MCF 10A (cell line): ENCODE data around the gene HMG20A. TPM values are rescaled to one million over a fixed set of nuclear protein-coding genes. Genes with fewer than 3 reads are reported as not detected.

Experiments used
- BruUV-seq: library from RNA; stranded (reverse); fragments of 400-500 nt; replicated peaks from 2 replicates; lab custom pipeline; 2021; lab: Mats Ljungman, UMichigan
- CTCF ChIA-PET: fragments of 300-600 bp; sonication (Branson Sonifier 250); formaldehyde crosslinking; extraction: SDS; loops from one replicate; lab custom pipeline; 2021; ENCODE audit warnings: antibody characterized with exemption, inconsistent platforms; lab: Yijun Ruan, JAX
- POLR2A ChIA-PET: fragments of 300-600, 350-650 bp; sonication (Branson Sonifier 250); formaldehyde crosslinking; extraction: SDS; loops from one replicate; lab custom pipeline; 2020; ENCODE audit warnings: antibody characterized with exemption, inconsistent platforms; lab: Yijun Ruan, JAX
- DNase-seq: peaks from one replicate; pipeline ENCODE4 v3.0.0-alpha.2; 2018; ENCODE audit not compliant: unreplicated experiment
- H3K27ac Mint-ChIP-seq: one replicate; pipeline ENCODE4 v1.8.0; 2022; ENCODE audit warnings: mild to moderate bottlenecking, low read depth, mixed read lengths; ENCODE audit not compliant: unreplicated experiment
- H3K27me3 Mint-ChIP-seq: one replicate; pipeline ENCODE4 v1.8.0; 2022; ENCODE audit warnings: mixed read lengths; ENCODE audit not compliant: insufficient read depth, unreplicated experiment
- H3K36me3 Mint-ChIP-seq: one replicate; pipeline ENCODE4 v1.8.0; 2022; ENCODE audit warnings: mild to moderate bottlenecking, moderate library complexity, mixed read lengths; ENCODE audit not compliant: insufficient read depth, unreplicated experiment
- H3K4me1 Mint-ChIP-seq: one replicate; pipeline ENCODE4 v1.8.0; 2022; ENCODE audit warnings: mixed read lengths; ENCODE audit not compliant: insufficient read depth, unreplicated experiment
- H3K4me3 Mint-ChIP-seq: one replicate; pipeline ENCODE4 v1.8.0; 2022; ENCODE audit warnings: mild to moderate bottlenecking, moderate library complexity, mixed read lengths; ENCODE audit not compliant: unreplicated experiment
- H3K9me3 Mint-ChIP-seq: one replicate; pipeline ENCODE4 v1.8.0; 2022; ENCODE audit warnings: mixed read lengths; ENCODE audit not compliant: unreplicated experiment
- CTCF ChIP-seq: fragments of 200-600 bp; IDR thresholded peaks from one replicate; pipeline ENCODE4 v1.8.0; 2022; ENCODE audit warnings: antibody characterized with exemption, mild to moderate bottlenecking; ENCODE audit not compliant: unreplicated experiment
- intact Hi-C: fragments of 100-400 bp; cut with micrococcal nuclease; formaldehyde crosslinking; loops from 2 replicates; pipeline ENCODE4 v1.14.1; 2022
- total RNA-seq: library from RNA; stranded (reverse); gene quantifications from 2 replicates; pipeline ENCODE4 v1.2.3, GENCODE V29; 2022

HMG20A gene
- total RNA-seq, 1 experiment from 2014 or later = 39.7 TPM

DNA sequence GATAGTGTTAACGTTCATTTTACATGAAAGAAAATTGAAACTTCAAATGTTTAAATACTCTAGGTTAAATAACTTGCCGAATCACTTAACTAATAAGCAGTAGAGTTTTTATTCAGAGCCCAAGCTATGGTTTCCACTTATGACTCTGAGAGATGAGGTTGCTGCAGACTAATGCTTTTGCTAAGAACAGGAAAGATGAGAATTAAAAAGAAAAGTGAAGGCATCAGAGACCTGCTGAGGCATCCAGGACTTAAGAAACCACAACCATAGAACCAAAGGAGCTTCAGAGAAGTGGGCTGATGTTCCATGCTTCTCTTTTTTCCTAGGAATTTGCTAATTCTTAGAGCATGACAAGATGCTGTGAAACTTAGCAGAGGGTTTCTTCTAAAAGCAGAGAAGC is 9.5 kb downstream of the HMG20A start:
- Mint-ChIP-seq H3K9me3 (no peaks in the 10 kb centered on the region), H3K27ac (no peak overlapping the region), H3K36me3 (peaks cover 6% of the 10 kb centered on the region), H3K27me3 (no peaks in the 10 kb centered on the region), H3K4me1 (peaks cover 12% of the 10 kb centered on the region), H3K4me3 (no peak overlapping the region)
- TF ChIP-seq CTCF = no peak
- no peak for DNase-seq
- CTCF ChIA-PET = interaction anchor here (0.9 to 1.3 kb wide), 2 partner anchors 8 to 311 kb away, joined by 3 to 4 read pairs; no protein-coding TSS in a partner anchor
- no TSS peak for BruUV-seq
- POLR2A ChIA-PET = interaction anchor here (0.6 to 1.8 kb wide), 3 partner anchors 8 to 11 kb away, joined by 3 to 4 read pairs (median 4); partner anchors contain the start of gene HMG20A
- intact Hi-C loops = no loop called here

GRCh38 chr15:77430652-77431051 is 10.0 kb downstream of the HMG20A start:
- CTCF ChIA-PET = interaction anchor here (0.9 to 1.3 kb wide), 3 partner anchors 9 to 312 kb away, joined by 3 to 4 read pairs (median 3); no protein-coding TSS in a partner anchor
- H3K4me1 Mint-ChIP-seq = peaks cover 9% of the 10 kb centered on the region
- BruUV-seq = no TSS peak

DNA sequence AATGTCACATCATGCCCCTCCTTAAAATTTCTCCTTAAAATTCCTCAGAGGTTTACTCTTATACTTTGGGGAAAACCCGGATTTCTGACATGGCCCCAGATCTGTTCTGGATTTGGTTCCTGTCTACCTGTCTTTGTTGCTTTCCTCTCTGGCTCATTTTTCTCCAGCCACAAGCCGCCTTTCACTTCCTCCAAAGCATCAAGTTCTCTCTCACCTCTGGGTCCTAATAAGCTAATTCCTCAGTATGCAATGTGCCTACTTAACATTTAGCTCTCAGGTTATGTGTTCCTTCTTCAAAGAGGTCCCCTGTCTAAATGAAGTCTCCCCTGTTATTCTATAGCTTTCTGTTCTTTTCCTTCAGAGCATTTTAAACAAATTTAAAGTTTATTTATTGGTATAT is 16.1 kb downstream of the HMG20A start:
- Mint-ChIP-seq H3K27ac (no peak overlapping the region), H3K4me1 (no peaks in the 10 kb centered on the region), H3K4me3 (no peak overlapping the region), H3K36me3 (peaks cover 10% of the 10 kb centered on the region), H3K27me3 (no peaks in the 10 kb centered on the region), H3K9me3 (no peaks in the 10 kb centered on the region)
- POLR2A ChIA-PET = interaction anchor here (0.6 to 0.7 kb wide), 2 partner anchors 18 to 44 kb away, joined by 3 read pairs; no protein-coding TSS in a partner anchor
- DNase-seq = no peak
- no TSS peak for BruUV-seq
- CTCF ChIA-PET = no interaction called here
- intact Hi-C loops = no loop called here
- no peak for TF ChIP-seq CTCF

More at GRCh38 chr15:77430652-77431051, 10.0 kb downstream of the HMG20A start:
- Mint-ChIP-seq H3K36me3 (peaks cover 6% of the 10 kb centered on the region), H3K9me3 (no peaks in the 10 kb centered on the region), H3K4me3 (no peak overlapping the region), H3K27me3 (no peaks in the 10 kb centered on the region), H3K27ac (no peak overlapping the region)
- POLR2A ChIA-PET = interaction anchor here (0.5 to 1.8 kb wide), 4 partner anchors 9 to 390 kb away, joined by 3 to 4 read pairs (median 4); partner anchors contain the start of gene HMG20A
- no peak for TF ChIP-seq CTCF
- intact Hi-C loops = no loop called here
- no peak for DNase-seq

DNA sequence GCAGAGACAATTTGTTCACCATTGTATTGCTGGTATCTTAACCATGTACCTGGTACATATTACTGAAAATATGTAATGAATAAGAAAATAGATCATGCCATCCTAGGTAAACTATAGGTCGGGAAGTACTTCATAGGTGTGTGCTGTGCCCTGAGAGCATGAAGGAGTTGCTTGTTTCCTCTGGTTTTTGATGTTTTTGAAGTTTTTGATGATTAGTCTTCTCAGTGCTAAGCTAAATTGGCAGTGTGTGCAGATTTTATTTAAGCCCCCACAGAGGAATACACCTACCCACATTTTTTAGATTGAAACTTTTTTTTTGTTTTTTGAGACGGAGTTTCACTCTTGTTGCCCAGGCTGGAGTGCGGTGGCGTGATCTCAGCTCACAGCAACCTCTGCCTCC is 16.6 kb downstream of the HMG20A start:
- no peak for DNase-seq
- no peak for TF ChIP-seq CTCF
- no peaks in the 10 kb centered on the region for H3K9me3 Mint-ChIP-seq
- CTCF ChIA-PET = no interaction called here
- no peaks in the 10 kb centered on the region for H3K27me3 Mint-ChIP-seq
- no peak overlapping the region for H3K4me3 Mint-ChIP-seq
- POLR2A ChIA-PET = interaction anchor here (0.6 to 0.7 kb wide), 3 partner anchors 18 to 305 kb away, joined by 3 to 4 read pairs (median 3); no protein-coding TSS in a partner anchor
- no TSS peak for BruUV-seq
- intact Hi-C loops = no loop called here
- no peak overlapping the region for H3K27ac Mint-ChIP-seq
- peaks cover 10% of the 10 kb centered on the region for H3K36me3 Mint-ChIP-seq
- H3K4me1 Mint-ChIP-seq = no peaks in the 10 kb centered on the region
